Testis (tissue), 2 donors: ENCODE data around the gene NCK2.

ENCODE experiments used
- CTCF ChIP-seq, 3 experiments: fragments of 450-650 bp in 2 of 3; fragments of 200-600 bp in 1 of 3; sonication (generic) in 1 of 3; IDR thresholded peaks; one replicate each; pipeline ENCODE4 v1.5.1; 2016 to 2019; ENCODE audit warnings: antibody characterized with exemption in 3 of 3, mild to moderate bottlenecking in 2 of 3, moderate library complexity in 1 of 3
- POLR2A ChIP-seq: fragments of 450-650 bp; IDR thresholded peaks from one replicate; pipeline ENCODE4 v1.6.1; 2017; ENCODE audit warnings: antibody characterized with exemption, mild to moderate bottlenecking, moderate library complexity

GRCh38 chr2:105873281-105873680, 128.6 kb downstream of the NCK2 start:
- TF ChIP-seq CTCF (IDR thresholded peaks at IDR 0.05) (no peak), POLR2A (no peak)
